Fibroblast of mammary gland (primary cell): ENCODE data around the gene BOD1.

ENCODE experiments used
- DNase-seq: peaks from one replicate; pipeline ENCODE4 v3.0.0-alpha.2; 2010; ENCODE audit warnings: low read depth
- H3K4me3 ChIP-seq: 2 replicates; pipeline ENCODE4 v1.5.1; 2011; ENCODE audit warnings: low read depth, mild to moderate bottlenecking, low read length, moderate library complexity; ENCODE audit not compliant: control insufficient read depth
- CTCF ChIP-seq: conservative IDR thresholded peaks from 2 replicates; pipeline ENCODE4 v1.5.1; 2011; ENCODE audit warnings: low read depth, low read length, inconsistent platforms; ENCODE audit not compliant: control insufficient read depth, insufficient read depth

The BOD1 gene

GRCh38 chr5:173645890-173646574 lies 29.6 kb upstream of the BOD1 start:
- DNase-seq: no peak
- TF ChIP-seq CTCF: no peak
- H3K4me3 ChIP-seq: no peak overlapping the region

- no peak overlapping the region for H3K4me3 ChIP-seq
- DNase-seq: no peak
- TF ChIP-seq CTCF: no peak
Observed at GRCh38 chr5:173645437-173645807, 29.0 kb upstream of the BOD1 start.

GRCh38 chr5:173644673-173645436 lies 28.4 kb upstream of the BOD1 start:
- no peak for DNase-seq
- H3K4me3 ChIP-seq: no peak overlapping the region
- TF ChIP-seq CTCF: no peak

GRCh38 chr5:173643964-173644363 lies 27.5 kb upstream of the BOD1 start:
- no peak overlapping the region for H3K4me3 ChIP-seq
- DNase-seq: no peak
- TF ChIP-seq CTCF: no peak

GRCh38 chr5:173642895-173643481 lies 26.5 kb upstream of the BOD1 start:
- H3K4me3 ChIP-seq: no peak overlapping the region
- no peak for DNase-seq
- no peak for TF ChIP-seq CTCF

GRCh38 chr5:173642191-173642816 lies 25.9 kb upstream of the BOD1 start:
- no peak for DNase-seq
- H3K4me3 ChIP-seq: no peak overlapping the region
- TF ChIP-seq CTCF: no peak
